K562 (cell line): ENCODE measurements around the gene CMIP. TPM values are rescaled to one million over a fixed set of nuclear protein-coding genes. Genes with fewer than 3 reads are reported as not detected.

ENCODE experiments used
- CREB1 ChIP-seq, 2 experiments: sonication (generic) in 1 of 2; formaldehyde crosslinking in 1 of 2; IDR thresholded peaks; 2 replicates each; pipeline versions ENCODE4 v1.6.1 to v1.8.0; 2012 to 2022; ENCODE audit warnings: inconsistent platforms in 1 of 2, mild to moderate bottlenecking in 1 of 2, missing genetic modification reagents in 1 of 2, moderate library complexity in 1 of 2
- E2F1 ChIP-seq: sonication (generic); formaldehyde crosslinking; IDR thresholded peaks from 2 replicates; pipeline ENCODE4 v1.8.1; 2023; ENCODE audit warnings: mild to moderate bottlenecking, missing genetic modification reagents, moderate library complexity
- GTF2A2 ChIP-seq: IDR thresholded peaks from 2 replicates; pipeline ENCODE4 v1.6.1; 2016; ENCODE audit warnings: mild to moderate bottlenecking, missing genetic modification characterization, missing compliant biosample characterization
- HDAC2 ChIP-seq: fragments of 450-650 bp; IDR thresholded peaks from 2 replicates; pipeline ENCODE4 v1.6.1; 2016; ENCODE audit warnings: mild to moderate bottlenecking
- KLF1 ChIP-seq: fragments of 450-650 bp; IDR thresholded peaks from 2 replicates; pipeline ENCODE4 v1.6.1; 2016; ENCODE audit warnings: missing genetic modification characterization, missing compliant biosample characterization
- MAX ChIP-seq: sonication (generic); formaldehyde crosslinking; IDR thresholded peaks from 2 replicates; pipeline ENCODE4 v1.9.0; 2022; ENCODE audit warnings: mild to moderate bottlenecking, missing genetic modification reagents
- SNIP1 ChIP-seq: fragments of 450-650 bp; IDR thresholded peaks from 2 replicates; pipeline ENCODE4 v1.7.1; 2017; ENCODE audit warnings: low read depth, mild to moderate bottlenecking
- ZBTB1 ChIP-seq: sonication (generic); formaldehyde crosslinking; IDR thresholded peaks from 2 replicates; pipeline ENCODE4 v1.8.1; 2023; ENCODE audit warnings: missing genetic modification reagents, low read depth, mild to moderate bottlenecking, borderline replicate concordance
- ZNF140 ChIP-seq: fragments of 250-450 bp; sonication (Bioruptor Pico); IDR thresholded peaks from 2 replicates; pipeline ENCODE4 v1.8.0; 2021; ENCODE audit warnings: moderate library complexity, mild to moderate bottlenecking, inconsistent platforms
- ZNF699 ChIP-seq: fragments of 250-450 bp; sonication (Bioruptor Pico); IDR thresholded peaks from 2 replicates; pipeline ENCODE4 v1.8.0; 2021; ENCODE audit warnings: mild to moderate bottlenecking, moderate library complexity; ENCODE audit not compliant: insufficient replicate concordance
- polyA plus RNA-seq, 8 experiments: library from polyadenylated mRNA; depleted of rRNA in 4 of 8; stranded (reverse) in 5 of 8; unstranded in 3 of 8; fragments of >200 nt; fragmentation: Nextera tagmentation in 2 of 8; fragmentation: Illumina TruSeq in 1 of 8; extraction: Ambion mirVana in 2 of 8; extraction: Trizol in 1 of 8; gene quantifications; 2 replicates each; pipeline versions ENCODE4 v1.2.1 to v1.2.3, GENCODE V29; 2011 to 2014; ENCODE audit warnings: inconsistent platforms in 1 of 8, missing spikeins in 1 of 8
- total RNA-seq, 7 experiments: library from RNA; depleted of rRNA in 6 of 7; stranded (reverse); fragments of >200 nt in 6 of 7; fragmentation: Illumina TruSeq in 2 of 7; extraction: Trizol in 2 of 7; gene quantifications; 2 replicates each; pipeline versions ENCODE4 v1.2.1 to v1.2.3, GENCODE V29; 2011 to 2021; ENCODE audit warnings: low replicate concordance in 1 of 7
- TF ChIP-seq, protein P1 (sequence below): IDR thresholded peaks from 2 replicates; pipeline ENCODE4 v1.6.1; 2012; ENCODE audit warnings: low read depth, low read length, improper control_type of control experiment, borderline replicate concordance

CMIP gene
- total and polyA plus RNA-seq, 9 of the 15 experiments (the other 6 are each of a cell fraction or from before 2014, with no cell fraction given): 0.94 to 82.5 (median 10.3) TPM

GRCh38 chr16:81713295-81713772 lies 268.7 kb downstream of the CMIP start (continued):
- TF ChIP-seq ZBTB1 (CRISPR knock-in tag): no peak
- TF ChIP-seq HDAC2: no peak
- TF ChIP-seq E2F1 (CRISPR knock-in tag): no peak
- TF ChIP-seq, protein P1, sequence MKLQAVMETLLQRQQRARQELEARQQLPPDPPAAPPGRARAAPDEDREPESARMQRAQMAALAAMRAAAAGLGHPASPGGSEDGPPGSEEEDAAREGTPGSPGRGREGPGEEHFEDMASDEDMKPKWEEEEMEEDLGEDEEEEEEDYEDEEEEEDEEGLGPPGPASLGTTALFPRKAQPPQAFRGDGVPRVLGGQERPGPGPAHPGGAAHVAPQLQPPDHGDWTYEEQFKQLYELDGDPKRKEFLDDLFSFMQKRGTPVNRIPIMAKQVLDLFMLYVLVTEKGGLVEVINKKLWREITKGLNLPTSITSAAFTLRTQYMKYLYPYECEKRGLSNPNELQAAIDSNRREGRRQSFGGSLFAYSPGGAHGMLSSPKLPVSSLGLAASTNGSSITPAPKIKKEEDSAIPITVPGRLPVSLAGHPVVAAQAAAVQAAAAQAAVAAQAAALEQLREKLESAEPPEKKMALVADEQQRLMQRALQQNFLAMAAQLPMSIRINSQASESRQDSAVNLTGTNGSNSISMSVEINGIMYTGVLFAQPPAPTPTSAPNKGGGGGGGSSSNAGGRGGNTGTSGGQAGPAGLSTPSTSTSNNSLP: no peak
- peak; percentile 18; the same call in 1 of the 2 replicates for TF ChIP-seq MAX (CRISPR knock-in tag)
- no peak for TF ChIP-seq ZNF140 (CRISPR knock-in tag)
- no peak for TF ChIP-seq ZNF699 (CRISPR knock-in tag)
- no peak for TF ChIP-seq SNIP1
- TF ChIP-seq KLF1 (tag): no peak
- no peak for TF ChIP-seq GTF2A2 (tag)
- no peak for TF ChIP-seq CREB1 (IDR thresholded peaks at IDR 0.05)
- TF ChIP-seq CREB1 (CRISPR knock-in tag; IDR thresholded peaks at IDR 0.05): no peak
